HK-2 (cell line): ENCODE measurements around the gene RXRA.

Experiments used
- DNase-seq: peaks from one replicate; pipeline ENCODE4 v3.0.0-alpha.2; 2018; ENCODE audit not compliant: unreplicated experiment

RXRA gene

GRCh38 chr9:134433101-134433500 is 106.8 kb downstream of the RXRA start:
- DNase-seq, result peak; percentile 35

- no peak for DNase-seq
Observed at GRCh38 chr9:134433909-134434882, 107.9 kb downstream of the RXRA start.

GRCh38 chr9:134434894-134435506 is 108.7 kb downstream of the RXRA start:
- DNase-seq, result peak; percentile 95

GRCh38 chr9:134435550-134436378 is 109.5 kb downstream of the RXRA start:
- no peak for DNase-seq

GRCh38 chr9:134436379-134436762 is 110.1 kb downstream of the RXRA start:
- DNase-seq, result no peak

GRCh38 chr9:134436911-134437310 is 110.7 kb downstream of the RXRA start:
- DNase-seq, result no peak

GRCh38 chr9:134437403-134438194 is 111.3 kb downstream of the RXRA start:
- DNase-seq, result no peak

GRCh38 chr9:134438195-134438788 is 112.0 kb downstream of the RXRA start:
- no peak for DNase-seq

GRCh38 chr9:134439368-134439784 is 113.1 kb downstream of the RXRA start:
- no peak for DNase-seq

- DNase-seq, result no peak
Observed at GRCh38 chr9:134440636-134441226, 114.5 kb downstream of the RXRA start.

GRCh38 chr9:134441227-134442084 is 115.2 kb downstream of the RXRA start:
- no peak for DNase-seq

- no peak for DNase-seq
Observed at GRCh38 chr9:134442085-134442474, 115.8 kb downstream of the RXRA start.

- DNase-seq, result no peak
Observed at GRCh38 chr9:134442486-134443173, 116.4 kb downstream of the RXRA start.

- peak; percentile 95 for DNase-seq
Observed at GRCh38 chr9:134443174-134444037, 117.2 kb downstream of the RXRA start.

GRCh38 chr9:134444038-134444315 is 117.7 kb downstream of the RXRA start:
- DNase-seq, result no peak

- DNase-seq, result no peak
Observed at GRCh38 chr9:134445000-134445399, 118.7 kb downstream of the RXRA start.

GRCh38 chr9:134449180-134449916 is 123.1 kb downstream of the RXRA start:
- DNase-seq, result peak; percentile 87
